Measurements from ENCODE around the gene PAPOLB. TPM values are rescaled to one million over a fixed set of nuclear protein-coding genes. Genes with fewer than 3 reads are reported as not detected.

PAPOLB gene
- total RNA-seq, 5 donors from 2014 or later (not counting 1 experiment from before 2014, with no cell fraction given) = not detected

GRCh38 chr7:4885317-4885807 lies 23.5 kb upstream of the PAPOLB start:
- no peak for DNase-seq
- CTCF ChIA-PET = no interaction called here
- no peak overlapping the region for H3K4me3 Mint-ChIP-seq
- Histone ChIP-seq H3K9me3 (no peaks in the 10 kb centered on the region), H3K4me1 (ENCODE audit: control insufficient read depth in 1 of 2, extremely low read depth in 1 of 2, insufficient read depth in 2 of 2, low read length in 2 of 2) (peaks cover 0 to 11% of the 10 kb centered on the region in 2 experiments), H3K36me3 (ENCODE audit: control insufficient read depth in 2 of 2, extremely low read depth in 1 of 2, insufficient read depth in 1 of 2, low read length in 1 of 2) (no peaks in the 10 kb centered on the region), H3K4me3 (ENCODE audit: control insufficient read depth in 1 of 2, extremely low read depth in 1 of 2, low read length in 1 of 2) (no peak overlapping the region), H3K27me3 (replicated peaks in 1 of 2; ENCODE audit: control insufficient read depth in 2 of 2, extremely low read depth in 1 of 2, insufficient read depth in 2 of 2, low read length in 1 of 2) (peaks cover 8 to 52% of the 10 kb centered on the region in 2 experiments), H3K27ac (ENCODE audit: low read length) (no peak overlapping the region)
- peaks cover 12 to 17% (median 12%) of the 10 kb centered on the region in 3 donors for H3K4me1 Mint-ChIP-seq
- POLR2A ChIA-PET = no interaction called here
- H3K9me3 Mint-ChIP-seq = no peaks in the 10 kb centered on the region
- peaks cover 22 to 40% of the 10 kb centered on the region in 2 donors for H3K27me3 Mint-ChIP-seq
- WGBS (ENCODE audit: insufficient coverage) = 93% methylated on average over 2 of the region's 7 CpGs
- H3K27ac Mint-ChIP-seq = no peak overlapping the region
- ATAC-seq (replicated peaks in 1 of 4) = no peak
- no peaks in the 10 kb centered on the region for H3K36me3 Mint-ChIP-seq

- Mint-ChIP-seq H3K4me1 (peaks cover 12 to 17% (median 12%) of the 10 kb centered on the region in 3 donors), H3K4me3 (peak overlapping the region in 2 of 3 donors; percentile 21 to 27), H3K36me3 (no peaks in the 10 kb centered on the region), H3K27ac (no peak overlapping the region), H3K27me3 (peaks cover 20 to 49% of the 10 kb centered on the region in 2 donors), H3K9me3 (no peaks in the 10 kb centered on the region)
- WGBS (ENCODE audit: insufficient coverage) = 67% methylated on average over 3 of the region's 10 CpGs
- POLR2A ChIA-PET = no interaction called here
- ATAC-seq (replicated peaks in 1 of 4) (no peak), DNase-seq (no peak)
- Histone ChIP-seq H3K9me3 (no peaks in the 10 kb centered on the region), H3K27ac (ENCODE audit: low read length) (no peak overlapping the region), H3K36me3 (ENCODE audit: control insufficient read depth in 2 of 2, extremely low read depth in 1 of 2, insufficient read depth in 1 of 2, low read length in 1 of 2) (no peaks in the 10 kb centered on the region), H3K4me1 (ENCODE audit: control insufficient read depth in 1 of 2, extremely low read depth in 1 of 2, insufficient read depth in 2 of 2, low read length in 2 of 2) (peaks cover 0 to 11% of the 10 kb centered on the region in 2 experiments), H3K4me3 (ENCODE audit: control insufficient read depth in 1 of 2, extremely low read depth in 1 of 2, low read length in 1 of 2) (no peak overlapping the region), H3K27me3 (replicated peaks in 1 of 2; ENCODE audit: control insufficient read depth in 2 of 2, extremely low read depth in 1 of 2, insufficient read depth in 2 of 2, low read length in 1 of 2) (peaks cover 8 to 59% of the 10 kb centered on the region in 2 experiments)
- CTCF ChIA-PET = interaction anchor here (0.6 to 1.3 kb wide), 5 partner anchors 85 to 1450 kb away, joined by 3 to 6 read pairs (median 3); no protein-coding TSS in a partner anchor
Measured at GRCh38 chr7:4884164-4884563, 22.3 kb upstream of the PAPOLB start.

GRCh38 chr7:4883372-4884144 lies 21.7 kb upstream of the PAPOLB start, which contains the start of gene RADIL:
Gene RADIL, minus strand, starts transcription at chr7:4883716. Its CDS starts 5,577 bp downstream, at chr7:4878139.
- no peak within 1 kb of the TSS for H3K4me3 ChIP-seq (ENCODE audit: control insufficient read depth in 1 of 2, extremely low read depth in 1 of 2, low read length in 1 of 2)
- POLR2A ChIA-PET = no interaction called here
- WGBS (ENCODE audit: insufficient coverage) = 2% methylated on average over 44 of the region's 72 CpGs
- H3K9me3 Mint-ChIP-seq = no peaks in the 10 kb centered on the region
- peak; percentile 45 to 90 (median 81) for DNase-seq
- H3K4me1 Mint-ChIP-seq = peaks cover 12 to 17% (median 12%) of the 10 kb centered on the region in 3 donors
- peaks cover 8 to 61% of the 10 kb centered on the region in 2 experiments for H3K27me3 ChIP-seq (replicated peaks in 1 of 2; ENCODE audit: control insufficient read depth in 2 of 2, extremely low read depth in 1 of 2, insufficient read depth in 2 of 2, low read length in 1 of 2)
- ATAC-seq (replicated peaks in 1 of 4) = peak; percentile 91 to 96 (median 93)
- H3K4me1 ChIP-seq (ENCODE audit: control insufficient read depth in 1 of 2, extremely low read depth in 1 of 2, insufficient read depth in 2 of 2, low read length in 2 of 2) = peaks cover 0 to 11% of the 10 kb centered on the region in 2 experiments
- H3K27ac Mint-ChIP-seq = no peak within 1 kb of the TSS
- H3K36me3 Mint-ChIP-seq = no peaks in the 10 kb centered on the region
- no peaks in the 10 kb centered on the region for H3K36me3 ChIP-seq (ENCODE audit: control insufficient read depth in 2 of 2, extremely low read depth in 1 of 2, insufficient read depth in 1 of 2, low read length in 1 of 2)
- peaks cover 24 to 51% of the 10 kb centered on the region in 2 donors for H3K27me3 Mint-ChIP-seq
- no peaks in the 10 kb centered on the region for H3K9me3 ChIP-seq
- H3K27ac ChIP-seq (ENCODE audit: low read length) = no peak within 1 kb of the TSS
- CTCF ChIA-PET = interaction anchor here (0.6 to 1.3 kb wide), 6 partner anchors 52 to 1449 kb away, joined by 3 to 6 read pairs (median 3); no protein-coding TSS in a partner anchor
- peak within 1 kb of the TSS; percentile 56 to 74 (median 57) for H3K4me3 Mint-ChIP-seq

GRCh38 chr7:4883033-4883371 lies 21.2 kb upstream of the PAPOLB start:
- Mint-ChIP-seq H3K4me3 (peak overlapping the region; percentile 56 to 74 (median 57)), H3K36me3 (no peaks in the 10 kb centered on the region), H3K4me1 (peaks cover 12 to 17% (median 12%) of the 10 kb centered on the region in 3 donors), H3K27ac (no peak overlapping the region), H3K9me3 (no peaks in the 10 kb centered on the region), H3K27me3 (peaks cover 24 to 56% of the 10 kb centered on the region in 2 donors)
- DNase-seq = no peak
- Histone ChIP-seq H3K4me3 (ENCODE audit: control insufficient read depth in 1 of 2, extremely low read depth in 1 of 2, low read length in 1 of 2) (no peak overlapping the region), H3K27ac (ENCODE audit: low read length) (no peak overlapping the region), H3K4me1 (ENCODE audit: control insufficient read depth in 1 of 2, extremely low read depth in 1 of 2, insufficient read depth in 2 of 2, low read length in 2 of 2) (peaks cover 0 to 11% of the 10 kb centered on the region in 2 experiments), H3K9me3 (no peaks in the 10 kb centered on the region), H3K36me3 (ENCODE audit: control insufficient read depth in 2 of 2, extremely low read depth in 1 of 2, insufficient read depth in 1 of 2, low read length in 1 of 2) (no peaks in the 10 kb centered on the region), H3K27me3 (replicated peaks in 1 of 2; ENCODE audit: control insufficient read depth in 2 of 2, extremely low read depth in 1 of 2, insufficient read depth in 2 of 2, low read length in 1 of 2) (peaks cover 8 to 62% of the 10 kb centered on the region in 2 experiments)
- CTCF ChIA-PET = interaction anchor here (0.9 to 1.3 kb wide), 3 partner anchors 52 to 91 kb away, joined by 3 to 6 read pairs (median 4); no protein-coding TSS in a partner anchor
- POLR2A ChIA-PET = no interaction called here
- peak in 1 of 4 experiments; percentile 10 for ATAC-seq (replicated peaks in 1 of 4)
- 9% methylated on average over 33 of the region's 36 CpGs for WGBS (ENCODE audit: insufficient coverage)

GRCh38 chr7:4882169-4883032 lies 20.6 kb upstream of the PAPOLB start:
- H3K27me3 Mint-ChIP-seq = peaks cover 22 to 57% of the 10 kb centered on the region in 2 donors
- peaks cover 12 to 17% (median 12%) of the 10 kb centered on the region in 3 donors for H3K4me1 Mint-ChIP-seq
- no peak overlapping the region for H3K27ac ChIP-seq (ENCODE audit: low read length)
- ATAC-seq (replicated peaks in 1 of 4) (no peak), DNase-seq (peak in 1 of 35 experiments; percentile 9)
- no peak overlapping the region for H3K4me3 ChIP-seq (ENCODE audit: control insufficient read depth in 1 of 2, extremely low read depth in 1 of 2, low read length in 1 of 2)
- H3K36me3 ChIP-seq (ENCODE audit: control insufficient read depth in 2 of 2, extremely low read depth in 1 of 2, insufficient read depth in 1 of 2, low read length in 1 of 2) = no peaks in the 10 kb centered on the region
- H3K36me3 Mint-ChIP-seq = no peaks in the 10 kb centered on the region
- POLR2A ChIA-PET = no interaction called here
- H3K4me3 Mint-ChIP-seq = peak overlapping the region; percentile 56 to 74 (median 57)
- CTCF ChIA-PET = interaction anchor here in 1 of 2 donors (1.3 kb wide), 1 partner anchor 92 kb away, joined by 4 read pairs; no protein-coding TSS in a partner anchor
- H3K27me3 ChIP-seq (replicated peaks in 1 of 2; ENCODE audit: control insufficient read depth in 2 of 2, extremely low read depth in 1 of 2, insufficient read depth in 2 of 2, low read length in 1 of 2) = peaks cover 8 to 67% of the 10 kb centered on the region in 2 experiments
- H3K4me1 ChIP-seq (ENCODE audit: control insufficient read depth in 1 of 2, extremely low read depth in 1 of 2, insufficient read depth in 2 of 2, low read length in 2 of 2) = peaks cover 0 to 11% of the 10 kb centered on the region in 2 experiments
- H3K9me3 ChIP-seq = no peaks in the 10 kb centered on the region
- no peaks in the 10 kb centered on the region for H3K9me3 Mint-ChIP-seq
- no peak overlapping the region for H3K27ac Mint-ChIP-seq
- 21% methylated on average over 23 of the region's 35 CpGs for WGBS (ENCODE audit: insufficient coverage)

GRCh38 chr7:4880218-4880617 lies 18.4 kb upstream of the PAPOLB start:
- Histone ChIP-seq H3K9me3 (no peaks in the 10 kb centered on the region), H3K27me3 (replicated peaks in 1 of 2; ENCODE audit: control insufficient read depth in 2 of 2, extremely low read depth in 1 of 2, insufficient read depth in 2 of 2, low read length in 1 of 2) (peaks cover 8 to 70% of the 10 kb centered on the region in 2 experiments), H3K36me3 (ENCODE audit: control insufficient read depth in 2 of 2, extremely low read depth in 1 of 2, insufficient read depth in 1 of 2, low read length in 1 of 2) (no peaks in the 10 kb centered on the region), H3K4me3 (ENCODE audit: control insufficient read depth in 1 of 2, extremely low read depth in 1 of 2, low read length in 1 of 2) (no peak overlapping the region), H3K27ac (ENCODE audit: low read length) (no peak overlapping the region), H3K4me1 (ENCODE audit: control insufficient read depth in 1 of 2, extremely low read depth in 1 of 2, insufficient read depth in 2 of 2, low read length in 2 of 2) (peaks cover 0 to 11% of the 10 kb centered on the region in 2 experiments)
- Mint-ChIP-seq H3K4me1 (peaks cover 12 to 17% (median 12%) of the 10 kb centered on the region in 3 donors), H3K4me3 (no peak overlapping the region), H3K36me3 (no peaks in the 10 kb centered on the region), H3K27ac (no peak overlapping the region), H3K9me3 (no peaks in the 10 kb centered on the region), H3K27me3 (peaks cover 20 to 50% of the 10 kb centered on the region in 2 donors)
- no peak for ATAC-seq (replicated peaks in 1 of 4)
- POLR2A ChIA-PET = no interaction called here
- WGBS (ENCODE audit: insufficient coverage) = 85% methylated on average over 7 of the region's 10 CpGs
- no peak for DNase-seq
- CTCF ChIA-PET = no interaction called here
